Smooth muscle cell (in vitro differentiated cells): ENCODE data around the gene MFAP4. TPM values are rescaled to one million over a fixed set of nuclear protein-coding genes. Genes with fewer than 3 reads are reported as not detected.
A peak's percentile ranks its signal among the peaks of the same experiment; 100 is the strongest.

Experiments
- DNase-seq: peaks from one replicate; lab custom pipeline; 2025; ENCODE audit not compliant: unreplicated experiment; lab: John Stamatoyannopoulos, UW
- H2AFZ ChIP-seq: fragments of 200-600 bp; sonication (generic); 2 replicates; pipeline ENCODE4 v1.6.0; 2016; ENCODE audit warnings: antibody characterized with exemption, low read depth, mild to moderate bottlenecking
- H3F3A ChIP-seq: fragments of 200-600 bp; sonication (generic); 2 replicates; pipeline ENCODE4 v1.6.0; 2017; ENCODE audit warnings: antibody characterized with exemption, low read depth
- H3K27ac ChIP-seq: fragments of 200-600 bp; sonication (generic); 2 replicates; pipeline ENCODE4 v1.5.1; 2016; ENCODE audit warnings: low read depth, mild to moderate bottlenecking
- H3K27me3 ChIP-seq: fragments of 200-600 bp; sonication (generic); 2 replicates; pipeline ENCODE4 v1.6.1; 2016; ENCODE audit warnings: low read depth, mild to moderate bottlenecking
- H3K36me3 ChIP-seq: fragments of 200-600 bp; sonication (generic); 2 replicates; pipeline ENCODE4 v1.5.1; 2016; ENCODE audit warnings: low read depth
- H3K4me1 ChIP-seq: fragments of 200-600 bp; sonication (generic); 2 replicates; pipeline ENCODE4 v1.5.1; 2016; ENCODE audit warnings: low read depth
- H3K4me2 ChIP-seq: fragments of 200-600 bp; sonication (generic); 2 replicates; pipeline ENCODE4 v1.6.0; 2016; ENCODE audit warnings: mild to moderate bottlenecking
- H3K4me3 ChIP-seq: fragments of 200-600 bp; sonication (generic); 2 replicates; pipeline ENCODE4 v1.5.1; 2016; ENCODE audit warnings: mild to moderate bottlenecking
- H3K79me2 ChIP-seq: fragments of 200-600 bp; sonication (generic); 2 replicates; pipeline ENCODE4 v1.6.0; 2016; ENCODE audit warnings: low read depth, mild to moderate bottlenecking
- H3K9ac ChIP-seq: fragments of 200-600 bp; sonication (generic); 2 replicates; pipeline ENCODE4 v1.6.0; 2016; ENCODE audit warnings: low read depth
- H3K9me3 ChIP-seq: fragments of 200-600 bp; sonication (generic); replicated peaks from 2 replicates; pipeline ENCODE4 v1.5.1; 2016; ENCODE audit warnings: low read depth
- H4K20me1 ChIP-seq: fragments of 200-600 bp; sonication (generic); 2 replicates; pipeline ENCODE4 v1.6.0; 2016; ENCODE audit warnings: low read depth
- CTCF ChIP-seq: fragments of 200-600 bp; sonication (generic); IDR thresholded peaks from 2 replicates; pipeline ENCODE4 v1.5.1; 2017; ENCODE audit warnings: borderline replicate concordance, mild to moderate bottlenecking, antibody characterized with exemption; ENCODE audit not compliant: insufficient read depth, poor library complexity, severe bottlenecking
- WGBS: methylation state at CpG from one replicate; pipeline ENCODE4 v1.1.7; 2016; ENCODE audit warnings: low lambda C conversion rate; 5-methylcytosine and 5-hydroxymethylcytosine counted together
- polyA plus RNA-seq: library from polyadenylated mRNA; unstranded; fragments of >200 nt; fragmentation: Nextera tagmentation; extraction: Ambion mirVana; gene quantifications from 2 replicates; pipeline ENCODE4 v1.2.1, GENCODE V29; 2016
- total RNA-seq: library from RNA; depleted of rRNA; stranded (reverse); fragments of >200 nt; gene quantifications from 2 replicates; pipeline ENCODE4 v1.2.3, GENCODE V29; 2014

The MFAP4 gene
- total and polyA plus RNA-seq, 2 experiments from 2014 or later = 580 to 1,738 TPM

GRCh38 chr17:19388791-19389785, 2.1 kb upstream of the MFAP4 start:
- no peak for TF ChIP-seq CTCF
- H3F3A ChIP-seq = peaks cover 43% of the 10 kb centered on the region
- H3K4me2 ChIP-seq = no peak overlapping the region
- WGBS = 80% methylated on average over 5 of the region's 5 CpGs
- H3K27me3 ChIP-seq = no peaks in the 10 kb centered on the region
- H4K20me1 ChIP-seq = peaks cover 11% of the 10 kb centered on the region
- H3K79me2 ChIP-seq = no peaks in the 10 kb centered on the region
- H3K27ac ChIP-seq = peak overlapping the region; percentile 91
- DNase-seq = no peak
- H3K9ac ChIP-seq = no peak overlapping the region
- no peaks in the 10 kb centered on the region for H3K9me3 ChIP-seq
- H3K36me3 ChIP-seq = no peaks in the 10 kb centered on the region
- peaks cover 37% of the 10 kb centered on the region for H3K4me1 ChIP-seq
- H2AFZ ChIP-seq = no peak overlapping the region
- no peak overlapping the region for H3K4me3 ChIP-seq

- WGBS = 66% methylated on average over 2 of the region's 2 CpGs
- H3K9ac ChIP-seq = peak overlapping the region; percentile 56
- peaks cover 35% of the 10 kb centered on the region for H3K4me1 ChIP-seq
- no peak for DNase-seq
- no peak overlapping the region for H3K4me3 ChIP-seq
- no peaks in the 10 kb centered on the region for H3K79me2 ChIP-seq
- peaks cover 38% of the 10 kb centered on the region for H3F3A ChIP-seq
- H3K27me3 ChIP-seq = no peaks in the 10 kb centered on the region
- H3K36me3 ChIP-seq = no peaks in the 10 kb centered on the region
- TF ChIP-seq CTCF = no peak
- H4K20me1 ChIP-seq = peaks cover 20% of the 10 kb centered on the region
- H3K4me2 ChIP-seq = peak overlapping the region; percentile 84
- H2AFZ ChIP-seq = no peak overlapping the region
- peak overlapping the region; percentile 91 for H3K27ac ChIP-seq
- H3K9me3 ChIP-seq = no peaks in the 10 kb centered on the region
Measured at GRCh38 chr17:19387921-19388521, 1.0 kb upstream of the MFAP4 start.

- H4K20me1 ChIP-seq = peaks cover 36% of the 10 kb centered on the region
- 34% methylated on average over 20 of the region's 20 CpGs for WGBS
- H2AFZ ChIP-seq = no peak overlapping the region
- H3K4me2 ChIP-seq = peak overlapping the region; percentile 84
- peak overlapping the region; percentile 27 for H3K9ac ChIP-seq
- no peaks in the 10 kb centered on the region for H3K9me3 ChIP-seq
- H3K27me3 ChIP-seq = no peaks in the 10 kb centered on the region
- no peak for TF ChIP-seq CTCF
- peak overlapping the region; percentile 91 for H3K27ac ChIP-seq
- H3K36me3 ChIP-seq = no peaks in the 10 kb centered on the region
- H3K79me2 ChIP-seq = no peaks in the 10 kb centered on the region
- H3K4me3 ChIP-seq = peak overlapping the region; percentile 45
- DNase-seq = peak; percentile 64
- H3F3A ChIP-seq = peaks cover 41% of the 10 kb centered on the region
- H3K4me1 ChIP-seq = peaks cover 30% of the 10 kb centered on the region
Measured at GRCh38 chr17:19386051-19386929, 700 bp downstream of the MFAP4 start.
